B cell (primary cell): ENCODE measurements around the gene CD244. TPM values are rescaled to one million over a fixed set of nuclear protein-coding genes. Genes with fewer than 3 reads are reported as not detected.

Experiments used
- ATAC-seq: fragments of 200-7000 bp; cut with Tn5 transposase; one replicate; pipeline ENCODE4 v1.10.0; 2021; ENCODE audit warnings: low read depth, mild to moderate bottlenecking, moderate number of reproducible peaks, moderate library complexity
- CTCF ChIA-PET: fragments of 350-600 bp; sonication (Branson Sonifier 250); formaldehyde crosslinking; loops from one replicate; lab custom pipeline; 2021; ENCODE audit warnings: antibody characterized with exemption, inconsistent platforms; lab: Charles Lee
- POLR2A ChIA-PET: fragments of 350-600 bp; sonication (Branson Sonifier 250); formaldehyde crosslinking; loops from one replicate; lab custom pipeline; 2021; ENCODE audit warnings: antibody characterized with exemption; lab: Charles Lee
- DNase-seq: peaks from one replicate; pipeline ENCODE4 v3.0.0; 2013
- H2AFZ ChIP-seq: 2 replicates; pipeline ENCODE4 v1.6.1; 2012; ENCODE audit warnings: mild to moderate bottlenecking, low read depth, low read length; ENCODE audit not compliant: insufficient read depth, poor library complexity, severe bottlenecking
- H3K27ac ChIP-seq, 2 donors: 1 replicate in 1 of 2; 2 replicates in 1 of 2; pipeline ENCODE4 v1.5.1; 2012 to 2013; ENCODE audit warnings: low read length in 2 of 2, mild to moderate bottlenecking in 2 of 2, moderate library complexity in 1 of 2
- H3K27me3 ChIP-seq, 4 experiments: fragments of 200-600 bp in 1 of 4; sonication (generic) in 1 of 4; replicated peaks in 1 of 4; 1 replicate in 2 of 4; 2 replicates in 2 of 4; pipeline versions ENCODE4 v1.6.1 to v1.7.0; 2013 to 2016; ENCODE audit warnings: low read length in 3 of 4, mild to moderate bottlenecking in 2 of 4, mixed read lengths in 1 of 4, moderate library complexity in 1 of 4; ENCODE audit not compliant: insufficient read depth in 4 of 4, control insufficient read depth in 3 of 4; ENCODE audit errors: control extremely low read depth in 1 of 4
- H3K36me3 ChIP-seq, 2 experiments: replicated peaks in 1 of 2; 1 replicate in 1 of 2; 2 replicates in 1 of 2; pipeline versions ENCODE4 v1.6.1 to v1.7.1; 2013; ENCODE audit warnings: low read length in 1 of 2; ENCODE audit not compliant: insufficient read depth in 2 of 2, control insufficient read depth in 1 of 2; ENCODE audit errors: control extremely low read depth in 1 of 2, extremely low read depth in 1 of 2
- H3K4me1 ChIP-seq, 2 donors: fragments of 200-600 bp in 1 of 2; sonication (generic) in 1 of 2; 1 replicate in 1 of 2; 2 replicates in 1 of 2; pipeline versions ENCODE4 v1.5.1 to v1.6.1; 2013 to 2017; ENCODE audit warnings: low read length in 2 of 2; ENCODE audit not compliant: control insufficient read depth in 2 of 2, insufficient read depth in 2 of 2
- H3K4me2 ChIP-seq: replicated peaks from 2 replicates; pipeline ENCODE3; 2012; ENCODE audit warnings: mild to moderate bottlenecking, low read depth, low read length; ENCODE audit not compliant: poor library complexity, severe bottlenecking
- H3K4me3 ChIP-seq, 5 experiments: fragments of 200-600 bp in 1 of 5; sonication (generic) in 1 of 5; 1 replicate in 3 of 5; 2 replicates in 2 of 5; pipeline versions ENCODE4 v1.5.1 to v1.7.0; 2011 to 2016; ENCODE audit warnings: low read length in 4 of 5, mild to moderate bottlenecking in 4 of 5, low read depth in 2 of 5, control low read depth in 1 of 5, moderate library complexity in 1 of 5; ENCODE audit not compliant: insufficient read depth in 1 of 5; ENCODE audit errors: control extremely low read depth in 1 of 5, extremely low read depth in 1 of 5
- H3K79me2 ChIP-seq: fragments of 200-600 bp; sonication (generic); one replicate; pipeline ENCODE4 v1.6.0; 2016; ENCODE audit warnings: low read length; ENCODE audit not compliant: control insufficient read depth, insufficient read depth
- H3K9ac ChIP-seq: fragments of 200-600 bp; sonication (generic); 2 replicates; pipeline ENCODE4 v1.6.1; 2017; ENCODE audit warnings: mild to moderate bottlenecking, low read length, moderate library complexity
- H3K9me3 ChIP-seq, 3 donors: one replicate each; pipeline versions ENCODE4 v1.6.1 to v1.7.1; 2013; ENCODE audit warnings: low read length in 2 of 3; ENCODE audit not compliant: control insufficient read depth in 2 of 3, insufficient read depth in 1 of 3; ENCODE audit errors: control extremely low read depth in 1 of 3
- H4K20me1 ChIP-seq: 2 replicates; pipeline ENCODE4 v1.6.0; 2012; ENCODE audit warnings: mild to moderate bottlenecking, low read length; ENCODE audit not compliant: insufficient read depth, control insufficient read depth, poor library complexity, severe bottlenecking
- H3K27ac Mint-ChIP-seq: one replicate; pipeline ENCODE4 v1.8.0; 2021; ENCODE audit warnings: mixed read lengths
- H3K27me3 Mint-ChIP-seq: one replicate; pipeline ENCODE4 v1.8.0; 2021; ENCODE audit warnings: mixed read lengths
- H3K4me1 Mint-ChIP-seq: one replicate; pipeline ENCODE4 v1.8.0; 2021; ENCODE audit warnings: mixed read lengths
- H3K4me3 Mint-ChIP-seq: one replicate; pipeline ENCODE4 v1.8.0; 2021; ENCODE audit warnings: mixed read lengths
- H3K9me3 Mint-ChIP-seq: one replicate; pipeline ENCODE4 v1.8.0; 2022; ENCODE audit warnings: mixed read lengths; ENCODE audit not compliant: insufficient read depth
- EZH2 ChIP-seq: IDR thresholded peaks from 2 replicates; pipeline ENCODE4 v1.6.1; 2012; ENCODE audit warnings: borderline replicate concordance, low read depth, mild to moderate bottlenecking, moderate library complexity, low read length; ENCODE audit not compliant: insufficient read depth, poor library complexity, severe bottlenecking
- WGBS: methylation state at CpG from one replicate; pipeline ENCODE4 v1.1.5; 2013; ENCODE audit warnings: missing lambda C conversion rate; ENCODE audit not compliant: insufficient coverage; 5-methylcytosine and 5-hydroxymethylcytosine counted together
- intact Hi-C: fragments of 100-400 bp; cut with micrococcal nuclease; formaldehyde crosslinking; loops from one replicate; pipeline ENCODE4 v1.10.0; 2022
- polyA plus RNA-seq: library from polyadenylated mRNA; depleted of rRNA; stranded (reverse); fragments of >200 nt; gene quantifications from 2 replicates; pipeline ENCODE4 v1.2.3, GENCODE V29; 2012
- total RNA-seq, 2 donors: library from RNA; stranded (reverse); fragments of 120-200 nt in 1 of 2; gene quantifications; 1 replicate in 1 of 2; 2 replicates in 1 of 2; pipeline versions ENCODE4 v1.2.3 to v1.2.4, GENCODE V29; 2013 to 2022
- TF ChIP-seq, protein P1 (sequence below): fragments of 200-600 bp; IDR thresholded peaks from one replicate; pipeline ENCODE4 v1.8.0; 2022; ENCODE audit warnings: antibody characterized with exemption, mild to moderate bottlenecking

Gene CD244
- total and polyA plus RNA-seq, 2 donors (not counting 1 experiment from before 2014, with no cell fraction given) = 0.31 TPM; not detected in 1

- POLR2A ChIA-PET = no interaction called here
- DNase-seq = peak; percentile 30
- Histone ChIP-seq H3K9ac (no peak overlapping the region), H3K4me1 (peaks cover 5 to 7% of the 10 kb centered on the region in 2 donors), H2AFZ (no peak overlapping the region), H3K27ac (no peak overlapping the region), H4K20me1 (peaks cover 14% of the 10 kb centered on the region), H3K27me3 (no peaks in the 10 kb centered on the region), H3K79me2 (peaks cover 80% of the 10 kb centered on the region), H3K4me3 (no peak overlapping the region), H3K4me2 (no peak overlapping the region), H3K9me3 (peaks cover 10 to 19% (median 13%) of the 10 kb centered on the region in 3 donors), H3K36me3 (peaks cover 11 to 72% of the 10 kb centered on the region in 2 experiments)
- ATAC-seq = no peak
- H3K4me3 Mint-ChIP-seq = no peak overlapping the region
- CTCF ChIA-PET = interaction anchor here (0.6 to 3.2 kb wide), 3 partner anchors 23 to 81 kb away, joined by 4 to 13 read pairs (median 11); no protein-coding TSS in a partner anchor
- intact Hi-C loops = no loop called here
- TF ChIP-seq, protein P1, sequence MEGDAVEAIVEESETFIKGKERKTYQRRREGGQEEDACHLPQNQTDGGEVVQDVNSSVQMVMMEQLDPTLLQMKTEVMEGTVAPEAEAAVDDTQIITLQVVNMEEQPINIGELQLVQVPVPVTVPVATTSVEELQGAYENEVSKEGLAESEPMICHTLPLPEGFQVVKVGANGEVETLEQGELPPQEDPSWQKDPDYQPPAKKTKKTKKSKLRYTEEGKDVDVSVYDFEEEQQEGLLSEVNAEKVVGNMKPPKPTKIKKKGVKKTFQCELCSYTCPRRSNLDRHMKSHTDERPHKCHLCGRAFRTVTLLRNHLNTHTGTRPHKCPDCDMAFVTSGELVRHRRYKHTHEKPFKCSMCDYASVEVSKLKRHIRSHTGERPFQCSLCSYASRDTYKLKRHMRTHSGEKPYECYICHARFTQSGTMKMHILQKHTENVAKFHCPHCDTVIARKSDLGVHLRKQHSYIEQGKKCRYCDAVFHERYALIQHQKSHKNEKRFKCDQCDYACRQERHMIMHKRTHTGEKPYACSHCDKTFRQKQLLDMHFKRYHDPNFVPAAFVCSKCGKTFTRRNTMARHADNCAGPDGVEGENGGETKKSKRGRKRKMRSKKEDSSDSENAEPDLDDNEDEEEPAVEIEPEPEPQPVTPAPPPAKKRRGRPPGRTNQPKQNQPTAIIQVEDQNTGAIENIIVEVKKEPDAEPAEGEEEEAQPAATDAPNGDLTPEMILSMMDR = no peak
- no peak for TF ChIP-seq EZH2
- H3K9me3 Mint-ChIP-seq = peaks cover 5% of the 10 kb centered on the region
- peaks cover 72% of the 10 kb centered on the region for H3K4me1 Mint-ChIP-seq
- no peaks in the 10 kb centered on the region for H3K27me3 Mint-ChIP-seq
- WGBS = 100% methylated on average over 2 of the region's 2 CpGs
- no peak overlapping the region for H3K27ac Mint-ChIP-seq
These were observed 54.9 kb downstream of the CD244 start for GRCh38 chr1:160807738-160808137.

GRCh38 chr1:160807247-160807646, 55.4 kb downstream of the CD244 start:
- no peak overlapping the region for H3K9ac ChIP-seq
- peaks cover 14% of the 10 kb centered on the region for H4K20me1 ChIP-seq
- Mint-ChIP-seq H3K4me1 (peaks cover 74% of the 10 kb centered on the region), H3K27me3 (no peaks in the 10 kb centered on the region), H3K4me3 (peak overlapping the region; percentile 18), H3K27ac (peak overlapping the region; percentile 7), H3K9me3 (peaks cover 5% of the 10 kb centered on the region)
- WGBS = 90% methylated on average over 3 of the region's 3 CpGs
- H3K4me1 ChIP-seq = peaks cover 7 to 8% of the 10 kb centered on the region in 2 donors
- DNase-seq = no peak
- no peak for TF ChIP-seq EZH2
- TF ChIP-seq, protein P1 = no peak
- H2AFZ ChIP-seq = no peak overlapping the region
- ChIA-PET CTCF (interaction anchor here (0.6 to 3.2 kb wide), 10 partner anchors 9 to 251 kb away, joined by 3 to 21 read pairs (median 7); no protein-coding TSS in a partner anchor), POLR2A (no interaction called here)
- intact Hi-C loops = no loop called here
- peaks cover 10 to 19% (median 14%) of the 10 kb centered on the region in 3 donors for H3K9me3 ChIP-seq
- ATAC-seq = no peak
- H3K27me3 ChIP-seq = no peaks in the 10 kb centered on the region
- H3K27ac ChIP-seq = no peak overlapping the region
- H3K36me3 ChIP-seq = peaks cover 11 to 76% of the 10 kb centered on the region in 2 experiments
- H3K4me2 ChIP-seq = no peak overlapping the region
- peaks cover 84% of the 10 kb centered on the region for H3K79me2 ChIP-seq
- no peak overlapping the region for H3K4me3 ChIP-seq
